ENCODE data around the gene IQSEC1.

The IQSEC1 gene

DNA sequence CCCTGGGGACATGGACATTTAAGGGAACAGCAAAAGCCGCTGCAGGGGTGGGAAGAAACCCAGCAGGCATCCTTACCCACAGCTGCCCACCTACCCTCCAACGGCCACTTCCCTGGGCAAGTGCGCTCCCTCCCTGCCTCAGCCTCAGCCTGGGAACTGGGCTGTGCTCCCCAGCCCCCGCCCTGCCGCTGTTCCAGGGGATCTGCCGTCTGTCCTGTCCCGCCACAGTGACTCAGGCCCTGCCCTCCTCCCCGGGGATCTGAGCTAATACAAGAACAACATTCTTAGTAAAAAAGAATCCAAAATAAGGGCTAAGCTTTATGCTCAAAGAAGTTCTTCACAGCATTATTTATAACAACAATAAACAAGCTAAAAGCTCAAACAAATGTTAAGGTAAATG is 7.4 kb upstream of the IQSEC1 start:
- H3K36me3 ChIP-seq (ENCODE audit: control insufficient read depth, insufficient read depth, low read length, severe bottlenecking) = no peaks in the 10 kb centered on the region

DNA sequence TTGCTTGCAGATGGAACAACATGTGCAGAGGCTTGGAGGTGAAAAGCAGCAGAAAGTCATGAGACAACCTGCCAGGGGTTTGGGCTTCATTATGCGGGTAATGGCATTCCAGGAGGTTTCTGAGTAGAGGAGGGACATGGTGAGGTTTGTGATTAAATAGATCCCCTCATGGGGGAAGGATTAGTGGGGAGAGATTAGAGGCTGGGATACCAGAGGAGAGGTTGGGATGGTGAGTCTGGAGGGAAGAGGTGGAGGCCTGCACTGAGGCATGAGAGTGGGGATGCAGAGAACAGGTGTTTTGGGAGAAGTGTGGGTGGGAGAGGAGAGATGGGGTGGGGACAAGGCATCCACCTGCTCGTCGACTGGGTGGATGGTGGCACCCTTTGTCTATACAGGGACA is 6.8 kb upstream of the IQSEC1 start:
- Histone ChIP-seq H3K27me3 (replicated peaks; ENCODE audit: control insufficient read depth, insufficient read depth, low read length) (peaks cover 41% of the 10 kb centered on the region), H3K9me3 (ENCODE audit: control insufficient read depth, low read length) (peaks cover 4% of the 10 kb centered on the region), H3K4me3 (ENCODE audit: low read length) (no peak overlapping the region), H3K4me1 (ENCODE audit: control insufficient read depth, insufficient read depth, low read length) (peaks cover 24% of the 10 kb centered on the region), H3K36me3 (ENCODE audit: control insufficient read depth, insufficient read depth, low read length, severe bottlenecking) (no peaks in the 10 kb centered on the region), H3K9ac (ENCODE audit: low read length) (no peak overlapping the region)
- DNase-seq (ENCODE audit: low read depth) = no peak

More for the DNA sequence above, 7.4 kb upstream of the IQSEC1 start:
- Histone ChIP-seq H3K9me3 (ENCODE audit: control insufficient read depth, low read length) (peaks cover 4% of the 10 kb centered on the region), H3K4me3 (ENCODE audit: low read length) (no peak overlapping the region), H3K27me3 (replicated peaks; ENCODE audit: control insufficient read depth, insufficient read depth, low read length) (peaks cover 40% of the 10 kb centered on the region), H3K9ac (ENCODE audit: low read length) (no peak overlapping the region), H3K4me1 (ENCODE audit: control insufficient read depth, insufficient read depth, low read length) (peaks cover 24% of the 10 kb centered on the region)
- peak; percentile 46 for DNase-seq (ENCODE audit: low read depth)

DNA sequence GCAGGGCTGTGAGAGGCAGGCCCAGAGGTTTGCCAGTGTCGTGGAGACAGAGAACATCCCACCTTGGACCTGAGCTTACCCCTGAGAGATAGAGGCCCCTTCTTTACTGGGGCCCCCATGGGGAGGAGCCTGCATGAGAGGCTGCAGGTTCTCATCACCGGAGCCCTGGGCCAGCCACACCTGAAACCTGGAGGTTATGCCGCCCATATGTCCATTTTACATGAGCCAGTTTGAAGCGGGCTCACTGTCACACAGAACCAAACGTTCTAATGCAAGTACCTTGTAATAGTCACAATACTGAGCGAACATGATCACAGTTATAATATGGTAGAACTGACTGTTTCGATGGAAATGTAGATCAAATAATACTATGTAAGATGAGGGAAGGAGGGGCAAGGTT is 6.3 kb upstream of the IQSEC1 start:
- peaks cover 4% of the 10 kb centered on the region for H3K9me3 ChIP-seq (ENCODE audit: control insufficient read depth, low read length)
- no peak overlapping the region for H3K4me3 ChIP-seq (ENCODE audit: low read length)
- no peak overlapping the region for H3K9ac ChIP-seq (ENCODE audit: low read length)

DNA sequence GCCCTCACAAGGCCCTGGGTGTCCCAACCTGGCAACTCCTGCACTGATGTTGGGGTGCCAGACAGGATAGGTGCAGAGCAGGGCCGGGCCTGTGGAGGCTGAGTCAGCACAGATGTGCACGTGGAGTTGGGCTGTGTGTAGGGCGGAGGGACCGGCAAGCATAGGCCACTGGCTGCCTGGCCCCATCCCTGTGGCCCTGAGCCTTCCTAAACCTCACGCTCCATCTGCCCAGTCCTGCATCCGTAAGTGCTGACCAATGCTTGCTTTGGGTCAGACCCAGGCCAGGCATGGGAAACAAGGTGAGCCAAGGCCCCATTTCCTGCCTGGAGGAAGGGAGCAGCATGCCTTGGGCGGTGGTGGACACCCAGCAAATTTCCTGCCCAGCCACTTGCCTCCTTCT is 5.8 kb upstream of the IQSEC1 start:
- peaks cover 5% of the 10 kb centered on the region for H3K9me3 ChIP-seq (ENCODE audit: control insufficient read depth, low read length)

More for the DNA sequence above, 6.3 kb upstream of the IQSEC1 start:
- H3K36me3 ChIP-seq (ENCODE audit: control insufficient read depth, insufficient read depth, low read length, severe bottlenecking) = no peaks in the 10 kb centered on the region
- peaks cover 24% of the 10 kb centered on the region for H3K4me1 ChIP-seq (ENCODE audit: control insufficient read depth, insufficient read depth, low read length)
- DNase-seq (ENCODE audit: low read depth) = no peak
- H3K27me3 ChIP-seq (replicated peaks; ENCODE audit: control insufficient read depth, insufficient read depth, low read length) = peaks cover 41% of the 10 kb centered on the region

DNA sequence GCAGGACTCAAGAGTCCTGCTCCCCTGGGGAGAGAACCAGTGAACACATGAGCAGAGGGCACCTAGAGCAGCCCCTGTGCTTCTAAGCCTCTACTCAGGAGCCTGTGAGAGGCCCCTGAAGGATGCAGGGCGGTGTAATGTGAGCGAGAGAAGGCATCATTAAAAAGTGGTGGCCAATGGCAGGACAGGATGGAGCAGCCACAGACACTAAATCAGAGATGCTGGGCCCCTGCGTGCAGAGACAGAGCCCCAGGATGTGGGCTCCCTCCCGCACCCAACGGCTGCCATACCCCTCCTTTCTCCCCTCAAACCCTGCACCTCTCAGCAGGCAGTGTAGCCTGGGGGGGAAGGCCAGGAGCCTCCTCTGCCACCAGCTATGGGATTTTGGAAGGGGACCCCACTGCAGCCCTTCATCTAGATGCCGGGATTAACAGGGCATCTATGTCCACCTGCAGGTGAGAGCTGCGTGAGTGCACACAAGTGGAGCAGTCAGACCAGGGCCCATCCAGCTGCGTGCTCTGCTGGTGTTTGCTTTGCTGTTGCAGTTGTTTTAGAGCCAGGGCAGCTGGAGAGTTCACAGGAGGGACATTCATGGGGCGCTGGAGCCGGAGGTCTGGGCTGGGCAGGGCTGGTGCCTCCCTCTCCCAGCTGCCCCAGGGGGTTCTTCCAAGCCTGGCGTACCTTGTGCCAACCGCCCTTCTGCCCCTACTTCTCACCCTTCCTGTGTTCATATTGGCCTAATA is 5.1 kb upstream of the IQSEC1 start:
- Histone ChIP-seq H3K4me3 (ENCODE audit: low read length) (no peak overlapping the region), H3K9me3 (ENCODE audit: control insufficient read depth, low read length) (peaks cover 9% of the 10 kb centered on the region), H3K27me3 (replicated peaks; ENCODE audit: control insufficient read depth, insufficient read depth, low read length) (peaks cover 47% of the 10 kb centered on the region), H3K4me1 (ENCODE audit: control insufficient read depth, insufficient read depth, low read length) (peaks cover 24% of the 10 kb centered on the region), H3K36me3 (ENCODE audit: control insufficient read depth, insufficient read depth, low read length, severe bottlenecking) (no peaks in the 10 kb centered on the region), H3K9ac (ENCODE audit: low read length) (no peak overlapping the region)
- peak; percentile 10 for DNase-seq (ENCODE audit: low read depth)

More for the DNA sequence above, 5.8 kb upstream of the IQSEC1 start:
- Histone ChIP-seq H3K9ac (ENCODE audit: low read length) (no peak overlapping the region), H3K36me3 (ENCODE audit: control insufficient read depth, insufficient read depth, low read length, severe bottlenecking) (no peaks in the 10 kb centered on the region), H3K27me3 (replicated peaks; ENCODE audit: control insufficient read depth, insufficient read depth, low read length) (peaks cover 46% of the 10 kb centered on the region), H3K4me1 (ENCODE audit: control insufficient read depth, insufficient read depth, low read length) (peaks cover 24% of the 10 kb centered on the region), H3K4me3 (ENCODE audit: low read length) (no peak overlapping the region)
- DNase-seq (ENCODE audit: low read depth) = no peak

DNA sequence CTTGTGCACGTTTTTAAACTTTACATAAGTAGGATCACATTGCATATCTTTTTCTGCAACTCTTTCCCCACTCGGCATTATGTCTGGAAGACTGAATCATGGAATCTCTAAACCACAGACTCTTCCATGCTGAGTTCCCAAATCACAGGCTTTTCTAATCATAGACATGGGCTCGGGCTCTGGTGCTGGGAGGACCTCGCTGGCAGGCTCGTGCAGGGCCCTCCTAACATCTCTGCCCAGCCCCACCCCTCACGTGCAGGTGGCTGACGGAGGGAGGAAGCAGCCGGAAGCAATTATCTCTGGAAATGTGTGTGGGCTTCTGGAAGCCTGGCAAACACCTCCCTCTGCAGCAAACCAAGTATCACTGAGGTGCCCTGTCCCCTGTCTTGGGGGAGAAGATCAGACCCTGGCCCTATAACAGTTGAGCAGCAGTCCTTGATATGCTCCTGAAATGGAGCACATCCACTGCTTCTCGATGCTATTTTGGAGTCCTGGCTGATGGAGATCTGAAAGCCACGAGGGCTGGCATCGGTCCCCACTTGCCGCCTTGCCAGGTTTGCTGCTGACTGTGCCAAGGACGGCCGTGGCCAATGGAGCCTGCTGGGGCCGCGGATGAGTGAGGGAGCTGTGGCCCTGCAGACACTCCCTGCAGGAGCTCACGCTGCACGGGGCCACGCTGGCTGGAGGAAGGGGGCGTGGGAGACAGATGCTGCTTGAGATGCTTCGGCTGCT is 4.4 kb upstream of the IQSEC1 start:
- Histone ChIP-seq H3K4me3 (ENCODE audit: low read length) (no peak overlapping the region), H3K36me3 (ENCODE audit: control insufficient read depth, insufficient read depth, low read length, severe bottlenecking) (no peaks in the 10 kb centered on the region), H3K27me3 (replicated peaks; ENCODE audit: control insufficient read depth, insufficient read depth, low read length) (peaks cover 45% of the 10 kb centered on the region), H3K9ac (ENCODE audit: low read length) (no peak overlapping the region), H3K9me3 (ENCODE audit: control insufficient read depth, low read length) (peaks cover 9% of the 10 kb centered on the region), H3K4me1 (ENCODE audit: control insufficient read depth, insufficient read depth, low read length) (peaks cover 24% of the 10 kb centered on the region)
- DNase-seq (ENCODE audit: low read depth) = peak; percentile 84

DNA sequence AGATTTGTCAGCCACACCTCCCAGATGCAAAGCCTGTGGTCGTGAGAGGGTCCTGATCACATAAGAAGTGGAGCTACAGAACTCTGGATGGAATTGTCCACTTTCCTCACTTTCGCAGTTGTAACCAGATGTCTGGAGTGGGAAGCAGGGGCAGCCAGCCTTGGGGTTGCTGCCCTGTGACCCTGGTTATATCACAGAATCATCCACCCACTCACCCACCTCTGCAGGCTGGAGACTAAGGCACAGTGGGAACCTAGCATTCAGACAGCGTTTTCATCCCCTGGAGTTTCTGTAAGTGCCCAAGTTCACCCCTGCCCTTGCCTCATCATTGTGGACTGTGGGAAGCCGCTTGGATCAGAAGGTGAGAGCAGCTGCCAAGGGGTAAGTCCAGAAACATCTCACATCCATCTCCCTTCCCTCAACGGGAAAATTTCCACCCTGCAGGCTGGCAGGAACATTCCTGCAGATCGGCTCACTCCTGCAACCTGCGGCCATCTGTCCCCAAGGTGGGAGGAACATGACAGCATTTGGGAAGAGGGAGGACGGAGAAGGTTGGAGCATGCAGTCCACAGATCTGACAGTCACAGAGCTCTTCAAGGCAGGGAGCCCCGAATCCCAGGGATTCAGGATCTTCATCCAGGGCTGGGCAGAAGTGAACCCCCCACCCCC is 2.9 kb upstream of the IQSEC1 start:
- H3K36me3 ChIP-seq (ENCODE audit: control insufficient read depth, insufficient read depth, low read length, severe bottlenecking) = no peaks in the 10 kb centered on the region
- H3K9ac ChIP-seq (ENCODE audit: low read length) = no peak overlapping the region
- peaks cover 22% of the 10 kb centered on the region for H3K4me1 ChIP-seq (ENCODE audit: control insufficient read depth, insufficient read depth, low read length)
- no peak overlapping the region for H3K4me3 ChIP-seq (ENCODE audit: low read length)
- DNase-seq (ENCODE audit: low read depth) = no peak
- H3K27me3 ChIP-seq (replicated peaks; ENCODE audit: control insufficient read depth, insufficient read depth, low read length) = peaks cover 57% of the 10 kb centered on the region
- peaks cover 9% of the 10 kb centered on the region for H3K9me3 ChIP-seq (ENCODE audit: control insufficient read depth, low read length)

DNA sequence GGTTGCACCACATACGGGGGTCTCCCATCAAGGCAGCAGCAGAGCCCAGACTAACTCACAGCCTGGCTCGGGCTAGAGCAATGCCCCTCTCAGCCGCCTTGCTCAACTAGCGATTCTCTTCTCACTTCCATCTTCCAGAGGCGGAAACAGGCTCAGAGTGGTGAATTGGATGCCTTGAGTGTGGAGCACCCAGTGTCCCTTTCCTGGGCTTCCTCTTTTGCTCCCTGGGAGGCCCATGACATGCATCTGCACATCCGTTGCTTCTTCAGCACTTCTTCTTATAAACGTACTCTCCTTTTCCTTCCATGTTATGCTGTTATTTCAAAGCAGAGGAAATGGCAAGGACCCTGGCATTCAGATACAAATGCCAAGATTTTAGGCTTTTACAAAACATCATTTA is 2.1 kb upstream of the IQSEC1 start:
- Histone ChIP-seq H3K9me3 (ENCODE audit: control insufficient read depth, low read length) (peaks cover 9% of the 10 kb centered on the region), H3K9ac (ENCODE audit: low read length) (no peak overlapping the region), H3K27me3 (replicated peaks; ENCODE audit: control insufficient read depth, insufficient read depth, low read length) (peaks cover 63% of the 10 kb centered on the region), H3K36me3 (ENCODE audit: control insufficient read depth, insufficient read depth, low read length, severe bottlenecking) (no peaks in the 10 kb centered on the region), H3K4me1 (ENCODE audit: control insufficient read depth, insufficient read depth, low read length) (peaks cover 14% of the 10 kb centered on the region), H3K4me3 (ENCODE audit: low read length) (no peak overlapping the region)
- no peak for DNase-seq (ENCODE audit: low read depth)

DNA sequence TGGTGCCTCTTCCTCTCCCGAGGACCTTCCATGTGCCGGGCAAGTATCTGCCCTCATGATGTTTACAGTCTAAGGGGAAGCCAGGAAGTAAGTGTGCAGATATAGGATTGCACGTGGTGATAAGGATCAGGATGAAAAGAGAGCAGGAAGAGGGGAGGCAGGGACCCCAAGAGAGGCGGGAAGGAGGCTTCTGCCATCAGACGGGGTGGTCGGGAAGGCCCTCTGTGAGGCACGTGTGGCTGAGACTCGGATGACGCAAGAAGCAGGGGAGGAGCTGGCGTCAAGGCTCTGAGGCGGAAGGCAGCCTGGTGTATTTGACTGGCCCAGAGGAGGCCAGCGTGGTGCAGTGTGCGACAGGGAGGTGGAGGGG is 762 bp upstream of the IQSEC1 start:
- Histone ChIP-seq H3K9me3 (ENCODE audit: control insufficient read depth, low read length) (peaks cover 5% of the 10 kb centered on the region), H3K36me3 (ENCODE audit: control insufficient read depth, insufficient read depth, low read length, severe bottlenecking) (no peaks in the 10 kb centered on the region), H3K4me1 (ENCODE audit: control insufficient read depth, insufficient read depth, low read length) (peaks cover 13% of the 10 kb centered on the region), H3K9ac (ENCODE audit: low read length) (no peak overlapping the region), H3K27me3 (replicated peaks; ENCODE audit: control insufficient read depth, insufficient read depth, low read length) (peaks cover 63% of the 10 kb centered on the region), H3K4me3 (ENCODE audit: low read length) (no peak overlapping the region)
- no peak for DNase-seq (ENCODE audit: low read depth)

DNA sequence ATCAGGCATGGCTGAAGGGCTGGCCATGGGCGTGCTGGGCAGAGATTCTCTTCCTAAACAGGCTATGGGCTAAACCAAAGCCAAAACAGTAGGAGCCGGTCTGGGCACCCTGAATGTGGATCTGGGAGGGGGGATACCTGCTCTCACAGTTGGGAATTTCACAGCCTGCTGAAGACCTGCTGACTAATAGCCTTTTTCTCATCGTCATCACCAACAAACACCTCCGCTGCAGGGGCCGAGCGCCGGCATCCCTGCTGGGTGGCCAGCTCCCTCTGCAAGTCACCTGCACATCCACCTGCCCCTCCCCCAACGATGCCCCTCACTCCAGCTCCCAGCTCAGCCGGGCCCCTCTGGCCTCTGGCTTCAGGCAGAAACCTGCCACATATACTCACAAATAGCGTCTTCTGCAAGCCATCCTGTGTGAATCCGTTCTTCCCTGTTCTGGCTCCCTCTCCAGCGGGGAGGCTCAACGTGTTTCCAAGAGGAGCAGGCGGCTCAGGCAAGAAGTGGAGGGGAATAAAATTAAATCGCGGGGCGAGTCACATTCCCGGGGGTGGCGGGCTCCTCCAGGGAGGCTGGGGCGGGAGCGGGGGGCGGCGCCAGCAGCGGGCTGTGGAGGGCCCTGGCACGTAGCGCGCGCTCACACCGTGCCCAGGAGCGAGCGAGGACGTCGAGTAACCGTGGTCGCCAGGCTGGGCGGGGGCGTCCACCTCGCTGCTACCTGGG is 466 bp downstream of the IQSEC1 start:
- Histone ChIP-seq H3K36me3 (ENCODE audit: control insufficient read depth, insufficient read depth, low read length, severe bottlenecking) (no peaks in the 10 kb centered on the region), H3K27me3 (replicated peaks; ENCODE audit: control insufficient read depth, insufficient read depth, low read length) (peaks cover 59% of the 10 kb centered on the region), H3K9me3 (ENCODE audit: control insufficient read depth, low read length) (peaks cover 5% of the 10 kb centered on the region), H3K4me1 (ENCODE audit: control insufficient read depth, insufficient read depth, low read length) (peaks cover 13% of the 10 kb centered on the region), H3K9ac (ENCODE audit: low read length) (no peak overlapping the region), H3K4me3 (ENCODE audit: low read length) (no peak overlapping the region)
- peak; percentile 14 for DNase-seq (ENCODE audit: low read depth)

DNA sequence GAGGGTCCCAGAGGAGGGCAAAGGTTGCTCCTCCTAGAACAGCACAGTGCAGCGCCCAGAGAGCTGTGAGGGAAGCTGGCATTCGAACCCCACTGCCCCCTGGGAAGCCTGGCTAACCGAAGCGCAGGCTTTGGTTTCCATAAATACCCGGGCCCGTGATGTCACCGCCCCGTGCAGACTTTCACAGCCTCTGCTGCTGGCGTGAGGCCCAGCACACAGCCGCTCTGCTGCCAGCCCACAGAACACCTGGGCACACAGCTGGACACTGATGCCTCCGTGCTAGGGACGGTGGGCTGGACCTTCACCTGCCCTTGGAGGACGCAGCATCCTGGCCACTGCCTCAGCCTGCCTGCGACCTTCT is 1.0 kb downstream of the IQSEC1 start:
- no peaks in the 10 kb centered on the region for H3K36me3 ChIP-seq (ENCODE audit: control insufficient read depth, insufficient read depth, low read length, severe bottlenecking)
- H3K4me3 ChIP-seq (ENCODE audit: low read length) = no peak overlapping the region
- no peak overlapping the region for H3K9ac ChIP-seq (ENCODE audit: low read length)
- peaks cover 5% of the 10 kb centered on the region for H3K9me3 ChIP-seq (ENCODE audit: control insufficient read depth, low read length)
- peaks cover 7% of the 10 kb centered on the region for H3K4me1 ChIP-seq (ENCODE audit: control insufficient read depth, insufficient read depth, low read length)
- peaks cover 59% of the 10 kb centered on the region for H3K27me3 ChIP-seq (replicated peaks; ENCODE audit: control insufficient read depth, insufficient read depth, low read length)
- peak; percentile 18 for DNase-seq (ENCODE audit: low read depth)
